Endothelial cell of umbilical vein (primary cell): ENCODE measurements around the gene KYNU. TPM values are rescaled to one million over a fixed set of nuclear protein-coding genes. Genes with fewer than 3 reads are reported as not detected.

ENCODE experiments used
- BruUV-seq: library from RNA; stranded (reverse); fragments of 400-500 nt; replicated peaks from 2 replicates; lab custom pipeline; 2021; lab: Mats Ljungman, UMichigan
- CTCF ChIA-PET: fragments of 300-600, 350-600 bp; sonication (Branson Sonifier 250); formaldehyde crosslinking; loops from one replicate; lab custom pipeline; 2021; ENCODE audit warnings: antibody characterized with exemption, inconsistent platforms; lab: Charles Lee
- POLR2A ChIA-PET: fragments of 300-600, 350-600 bp; sonication (Branson Sonifier 250); formaldehyde crosslinking; loops from one replicate; lab custom pipeline; 2021; ENCODE audit warnings: antibody characterized with exemption, inconsistent platforms; lab: Charles Lee
- DNase-seq: peaks from one replicate; pipeline ENCODE4 v3.0.0-alpha.2; 2011; ENCODE audit warnings: low read depth, low spot score
- FAIRE-seq: peaks from 2 replicates; lab custom pipeline; 2011; peaks lifted over from hg19 to GRCh38; lab: Jason Lieb, UNC
- H2AFZ ChIP-seq: 2 replicates; pipeline ENCODE4 v1.6.0; 2012; ENCODE audit warnings: low read depth, low read length, control low read depth, inconsistent platforms
- H3K27ac ChIP-seq: 2 replicates; pipeline ENCODE4 v1.5.1; 2011; ENCODE audit warnings: low read depth, mild to moderate bottlenecking, control low read depth, low read length, moderate library complexity; ENCODE audit not compliant: insufficient read depth
- H3K27me3 ChIP-seq, 2 experiments: 2 replicates each; pipeline versions ENCODE4 v1.6.0 to v1.6.1; 2011; ENCODE audit warnings: low read length in 2 of 2, mixed read lengths in 1 of 2; ENCODE audit not compliant: control insufficient read depth in 2 of 2, insufficient read depth in 2 of 2
- H3K36me3 ChIP-seq, 2 experiments: 2 replicates in 1 of 2; 3 replicates in 1 of 2; pipeline ENCODE4 v1.5.1; 2011; ENCODE audit warnings: low read length in 2 of 2, mild to moderate bottlenecking in 1 of 2, moderate library complexity in 1 of 2; ENCODE audit not compliant: control insufficient read depth in 2 of 2, insufficient read depth in 2 of 2; ENCODE audit errors: extremely low read depth in 1 of 2
- H3K4me1 ChIP-seq: 3 replicates; pipeline ENCODE4 v1.5.1; 2011; ENCODE audit warnings: mild to moderate bottlenecking, low read length; ENCODE audit not compliant: control insufficient read depth, insufficient read depth; ENCODE audit errors: extremely low read depth
- H3K4me2 ChIP-seq: 2 replicates; pipeline ENCODE4 v1.6.1; 2011; ENCODE audit warnings: low read length, control low read depth, mixed read lengths; ENCODE audit not compliant: insufficient read depth
- H3K4me3 ChIP-seq, 3 experiments: fragments of 200-600 bp in 1 of 3; sonication (generic), shearing (Covaris generic) in 1 of 3; replicated peaks in 1 of 3; 2 replicates each; pipeline ENCODE4 v1.5.1; 2011 to 2016; ENCODE audit warnings: control low read depth in 3 of 3, low read length in 3 of 3, mild to moderate bottlenecking in 2 of 3, inconsistent platforms in 1 of 3, low read depth in 1 of 3, moderate library complexity in 1 of 3; ENCODE audit not compliant: insufficient read depth in 1 of 3
- H3K79me2 ChIP-seq: 2 replicates; pipeline ENCODE4 v1.6.0; 2012; ENCODE audit warnings: low read length, inconsistent platforms; ENCODE audit not compliant: control insufficient read depth, insufficient read depth
- H3K9ac ChIP-seq: replicated peaks from 2 replicates; pipeline ENCODE3; 2011; ENCODE audit warnings: low read length, control low read depth; ENCODE audit not compliant: insufficient read depth; ENCODE audit errors: extremely low read depth
- H3K9me1 ChIP-seq: replicated peaks from 3 replicates; pipeline ENCODE4 v1.6.0; 2011; ENCODE audit warnings: mild to moderate bottlenecking, low read length; ENCODE audit not compliant: control insufficient read depth, insufficient read depth; ENCODE audit errors: extremely low read depth
- H3K9me3 ChIP-seq: replicated peaks from 2 replicates; pipeline ENCODE4 v1.5.1; 2012; ENCODE audit warnings: low read length, inconsistent platforms; ENCODE audit not compliant: control insufficient read depth, insufficient read depth
- H4K20me1 ChIP-seq: replicated peaks from 2 replicates; pipeline ENCODE3; 2011; ENCODE audit warnings: mild to moderate bottlenecking, low read length; ENCODE audit not compliant: control insufficient read depth, insufficient read depth; ENCODE audit errors: extremely low read depth
- EZH2 ChIP-seq: IDR thresholded peaks from 2 replicates; pipeline ENCODE4 v1.6.1; 2012; ENCODE audit warnings: borderline replicate concordance, low read depth, mild to moderate bottlenecking, moderate library complexity, low read length, inconsistent platforms; ENCODE audit not compliant: severe bottlenecking
- FOS ChIP-seq: IDR thresholded peaks from 2 replicates; pipeline ENCODE4 v1.6.1; 2011; ENCODE audit warnings: mild to moderate bottlenecking, low read length, moderate library complexity, borderline replicate concordance; ENCODE audit not compliant: insufficient read depth
- GATA2 ChIP-seq: IDR thresholded peaks from 2 replicates; pipeline ENCODE4 v1.7.0; 2011; ENCODE audit warnings: low read depth, mild to moderate bottlenecking, moderate library complexity, mixed read lengths, low read length; ENCODE audit not compliant: insufficient read length, insufficient read depth
- JUN ChIP-seq: IDR thresholded peaks from 2 replicates; pipeline ENCODE4 v1.6.1; 2011; ENCODE audit warnings: borderline replicate concordance, low read depth; ENCODE audit not compliant: insufficient read length, insufficient read depth
- MYC ChIP-seq: IDR thresholded peaks from one replicate; pipeline ENCODE4 v1.6.1; 2011; ENCODE audit warnings: mild to moderate bottlenecking, low read depth, low read length
- POLR2A ChIP-seq: IDR thresholded peaks from 2 replicates; pipeline ENCODE4 v1.6.1; 2012; ENCODE audit warnings: low read depth, mild to moderate bottlenecking, control low read depth, low read length
- POLR2AphosphoS5 ChIP-seq: IDR thresholded peaks from 2 replicates; pipeline ENCODE4 v1.6.1; 2012; ENCODE audit warnings: low read depth, mild to moderate bottlenecking, control low read depth, low read length, moderate library complexity; ENCODE audit not compliant: insufficient read depth
- dilution Hi-C: fragments of 300-500 bp; cut with MboI; formaldehyde crosslinking; loops from one replicate; pipeline ENCODE4 v1.15.0; 2019; ENCODE audit warnings: low sequenced_read_pairs; ENCODE audit not compliant: extremely low pct_ligation_motif_present
- intact Hi-C: fragments of 100-400 bp; cut with micrococcal nuclease; formaldehyde crosslinking; loops from one replicate; pipeline ENCODE4 v1.10.0; 2022
- polyA plus RNA-seq, 4 experiments: library from polyadenylated mRNA; depleted of rRNA in 3 of 4; stranded (reverse) in 3 of 4; unstranded in 1 of 4; fragments of >200 nt; gene quantifications; 2 replicates each; pipeline versions ENCODE4 v1.2.1 to v1.2.3, GENCODE V29; 2011 to 2012; ENCODE audit warnings: missing spikeins in 1 of 4
- total RNA-seq: library from RNA; stranded (reverse); gene quantifications from 2 replicates; pipeline ENCODE4 v1.2.3, GENCODE V29; 2021
- TF ChIP-seq, protein P1 (sequence below): IDR thresholded peaks from 2 replicates; pipeline ENCODE4 v1.6.1; 2011; ENCODE audit not compliant: insufficient read depth, insufficient read length
- TF ChIP-seq, protein P2 (sequence below), 2 donors: IDR thresholded peaks; 1 replicate in 1 of 2; 2 replicates in 1 of 2; pipeline ENCODE4 v1.5.1; 2011; ENCODE audit warnings: low read length in 2 of 2, mild to moderate bottlenecking in 2 of 2, moderate library complexity in 2 of 2, control low read depth in 1 of 2, inconsistent platforms in 1 of 2, low read depth in 1 of 2; ENCODE audit not compliant: insufficient read depth in 1 of 2; ENCODE audit errors: extremely low read depth in 1 of 2

Gene KYNU
- total and polyA plus RNA-seq, 2 donors (not counting 3 experiments of a cell fraction or from before 2014, with no cell fraction given): 0.04 TPM; not detected in 1

DNA sequence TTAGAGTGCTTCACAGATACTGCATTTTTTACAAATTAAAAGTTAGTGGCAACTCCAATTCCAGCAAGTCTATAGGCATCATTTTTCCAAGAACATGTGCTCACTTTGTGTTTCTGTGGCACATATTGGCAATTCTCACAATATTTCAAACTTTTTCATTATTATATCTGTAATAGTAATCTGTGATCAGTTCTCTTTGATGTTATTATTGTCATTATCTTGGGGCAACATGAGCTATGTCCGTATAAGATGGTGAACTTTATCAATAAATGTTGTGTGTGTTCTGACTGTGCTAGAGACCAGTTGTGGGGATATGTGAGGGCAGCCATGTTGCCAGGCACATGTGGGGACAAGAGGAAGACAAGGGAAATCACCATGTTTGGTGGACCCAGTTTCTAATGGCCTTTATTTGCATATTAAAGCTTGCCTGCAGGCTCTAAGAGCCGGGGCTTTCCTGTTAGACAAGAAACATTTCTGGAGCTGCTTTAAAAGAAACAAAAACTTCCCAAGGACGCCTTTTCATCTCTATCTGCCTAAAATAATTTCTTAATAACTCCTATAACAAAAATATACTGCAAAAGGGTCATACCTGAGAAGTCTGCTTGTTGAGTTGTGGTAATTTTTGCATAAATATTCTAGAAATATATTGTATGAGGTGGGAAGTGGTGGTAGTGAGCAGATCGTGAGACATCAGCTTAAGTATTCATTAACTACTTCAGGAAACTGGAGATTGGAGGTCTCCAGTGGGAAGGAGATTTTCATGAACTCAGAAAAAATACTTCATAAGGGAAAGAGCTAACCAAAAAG lies 37.2 kb downstream of the KYNU start:
- TF ChIP-seq POLR2A (no peak), GATA2 (no peak), JUN (no peak), FOS (no peak)
- no TSS peak for BruUV-seq
- Histone ChIP-seq H3K9me1 (no peaks in the 10 kb centered on the region), H3K27me3 (no peaks in the 10 kb centered on the region), H3K9me3 (no peaks in the 10 kb centered on the region), H3K9ac (no peak overlapping the region), H3K4me2 (no peak overlapping the region), H3K79me2 (no peaks in the 10 kb centered on the region), H3K27ac (no peak overlapping the region), H3K4me3 (no peak overlapping the region), H3K36me3 (no peaks in the 10 kb centered on the region), H4K20me1 (no peaks in the 10 kb centered on the region), H2AFZ (no peak overlapping the region), H3K4me1 (no peaks in the 10 kb centered on the region)
- ChIA-PET CTCF (no interaction called here), POLR2A (no interaction called here)
- intact Hi-C loops: no loop called here
- FAIRE-seq (no peak), DNase-seq (no peak)
- dilution Hi-C loops: no loop called here

DNA sequence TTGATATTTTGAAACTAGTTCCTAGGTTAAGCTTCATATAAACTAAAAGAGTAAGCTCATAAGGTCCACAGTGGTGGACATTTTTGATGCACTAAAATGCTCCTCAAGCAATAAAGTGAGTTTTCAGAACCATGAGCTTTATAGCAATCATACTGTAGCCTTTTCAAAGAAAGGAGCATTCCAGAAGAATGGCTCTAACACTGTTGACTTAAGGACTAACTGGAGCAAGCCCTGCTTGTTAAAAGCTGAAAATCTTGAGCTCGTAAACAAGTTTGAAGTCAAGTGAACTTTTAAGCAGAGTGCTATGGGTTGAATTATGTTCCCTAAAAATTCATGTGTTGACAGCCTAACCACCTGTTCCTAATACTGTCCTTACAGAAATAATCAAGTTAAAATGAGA lies 38.0 kb downstream of the KYNU start:
- intact Hi-C loops: no loop called here
- Histone ChIP-seq H3K9me3 (no peaks in the 10 kb centered on the region), H3K4me1 (no peaks in the 10 kb centered on the region), H3K9ac (no peak overlapping the region), H3K79me2 (no peaks in the 10 kb centered on the region), H3K9me1 (no peaks in the 10 kb centered on the region), H3K27me3 (no peaks in the 10 kb centered on the region), H3K4me2 (no peak overlapping the region), H2AFZ (no peak overlapping the region), H3K27ac (no peak overlapping the region), H3K36me3 (no peaks in the 10 kb centered on the region), H4K20me1 (no peaks in the 10 kb centered on the region), H3K4me3 (no peak overlapping the region)
- dilution Hi-C loops: no loop called here
- POLR2A ChIA-PET: no interaction called here
- TF ChIP-seq EZH2 (no peak), GATA2 (no peak), POLR2AphosphoS5 (no peak), MYC (no peak), POLR2A (no peak), FOS (no peak), JUN (no peak)
- TF ChIP-seq, protein P1, sequence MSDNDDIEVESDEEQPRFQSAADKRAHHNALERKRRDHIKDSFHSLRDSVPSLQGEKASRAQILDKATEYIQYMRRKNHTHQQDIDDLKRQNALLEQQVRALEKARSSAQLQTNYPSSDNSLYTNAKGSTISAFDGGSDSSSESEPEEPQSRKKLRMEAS: no peak
- TF ChIP-seq, protein P2, sequence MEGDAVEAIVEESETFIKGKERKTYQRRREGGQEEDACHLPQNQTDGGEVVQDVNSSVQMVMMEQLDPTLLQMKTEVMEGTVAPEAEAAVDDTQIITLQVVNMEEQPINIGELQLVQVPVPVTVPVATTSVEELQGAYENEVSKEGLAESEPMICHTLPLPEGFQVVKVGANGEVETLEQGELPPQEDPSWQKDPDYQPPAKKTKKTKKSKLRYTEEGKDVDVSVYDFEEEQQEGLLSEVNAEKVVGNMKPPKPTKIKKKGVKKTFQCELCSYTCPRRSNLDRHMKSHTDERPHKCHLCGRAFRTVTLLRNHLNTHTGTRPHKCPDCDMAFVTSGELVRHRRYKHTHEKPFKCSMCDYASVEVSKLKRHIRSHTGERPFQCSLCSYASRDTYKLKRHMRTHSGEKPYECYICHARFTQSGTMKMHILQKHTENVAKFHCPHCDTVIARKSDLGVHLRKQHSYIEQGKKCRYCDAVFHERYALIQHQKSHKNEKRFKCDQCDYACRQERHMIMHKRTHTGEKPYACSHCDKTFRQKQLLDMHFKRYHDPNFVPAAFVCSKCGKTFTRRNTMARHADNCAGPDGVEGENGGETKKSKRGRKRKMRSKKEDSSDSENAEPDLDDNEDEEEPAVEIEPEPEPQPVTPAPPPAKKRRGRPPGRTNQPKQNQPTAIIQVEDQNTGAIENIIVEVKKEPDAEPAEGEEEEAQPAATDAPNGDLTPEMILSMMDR (IDR thresholded peaks at IDR 0.05; ENCODE audit: extremely low read depth in 1 of 2, insufficient read depth in 1 of 2, low read depth in 1 of 2, low read length in 2 of 2): no peak
- no TSS peak for BruUV-seq
- FAIRE-seq (no peak), DNase-seq (no peak)
- CTCF ChIA-PET: no interaction called here
